ENCODE results near the gene PDLIM5. TPM values are rescaled to one million over a fixed set of nuclear protein-coding genes. Genes with fewer than 3 reads are reported as not detected.

PDLIM5 gene
- total RNA-seq, 1 donor from 2014 or later, result 66.1 TPM

DNA sequence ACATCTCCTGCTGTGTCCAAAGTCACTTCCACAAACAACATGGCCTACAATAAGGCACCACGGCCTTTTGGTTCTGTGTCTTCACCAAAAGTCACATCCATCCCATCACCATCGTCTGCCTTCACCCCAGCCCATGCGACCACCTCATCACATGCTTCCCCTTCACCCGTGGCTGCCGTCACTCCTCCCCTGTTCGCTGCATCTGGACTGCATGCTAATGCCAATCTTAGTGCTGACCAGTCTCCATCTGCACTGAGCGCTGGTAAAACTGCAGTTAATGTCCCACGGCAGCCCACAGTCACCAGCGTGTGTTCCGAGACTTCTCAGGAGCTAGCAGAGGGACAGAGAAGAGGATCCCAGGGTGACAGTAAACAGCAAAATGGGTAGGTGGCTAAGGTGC is 123.9 kb downstream of the PDLIM5 start:
- no peak for DNase-seq (ENCODE audit: low spot score, unreplicated experiment)
- no peaks in the 10 kb centered on the region for H3K36me3 Mint-ChIP-seq (ENCODE audit: insufficient read depth)
- peaks cover 18% of the 10 kb centered on the region for H3K4me1 Mint-ChIP-seq (ENCODE audit: low read depth)
- H3K27ac Mint-ChIP-seq, result no peak overlapping the region
- H3K9me3 Mint-ChIP-seq (ENCODE audit: low read depth), result no peaks in the 10 kb centered on the region
- no peak overlapping the region for H3K4me3 Mint-ChIP-seq (ENCODE audit: low read depth)
- TF ChIP-seq, protein P1, sequence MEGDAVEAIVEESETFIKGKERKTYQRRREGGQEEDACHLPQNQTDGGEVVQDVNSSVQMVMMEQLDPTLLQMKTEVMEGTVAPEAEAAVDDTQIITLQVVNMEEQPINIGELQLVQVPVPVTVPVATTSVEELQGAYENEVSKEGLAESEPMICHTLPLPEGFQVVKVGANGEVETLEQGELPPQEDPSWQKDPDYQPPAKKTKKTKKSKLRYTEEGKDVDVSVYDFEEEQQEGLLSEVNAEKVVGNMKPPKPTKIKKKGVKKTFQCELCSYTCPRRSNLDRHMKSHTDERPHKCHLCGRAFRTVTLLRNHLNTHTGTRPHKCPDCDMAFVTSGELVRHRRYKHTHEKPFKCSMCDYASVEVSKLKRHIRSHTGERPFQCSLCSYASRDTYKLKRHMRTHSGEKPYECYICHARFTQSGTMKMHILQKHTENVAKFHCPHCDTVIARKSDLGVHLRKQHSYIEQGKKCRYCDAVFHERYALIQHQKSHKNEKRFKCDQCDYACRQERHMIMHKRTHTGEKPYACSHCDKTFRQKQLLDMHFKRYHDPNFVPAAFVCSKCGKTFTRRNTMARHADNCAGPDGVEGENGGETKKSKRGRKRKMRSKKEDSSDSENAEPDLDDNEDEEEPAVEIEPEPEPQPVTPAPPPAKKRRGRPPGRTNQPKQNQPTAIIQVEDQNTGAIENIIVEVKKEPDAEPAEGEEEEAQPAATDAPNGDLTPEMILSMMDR (IDR thresholded peaks at IDR 0.05; ENCODE audit: unreplicated experiment), result no peak
- no peaks in the 10 kb centered on the region for H3K27me3 Mint-ChIP-seq

DNA sequence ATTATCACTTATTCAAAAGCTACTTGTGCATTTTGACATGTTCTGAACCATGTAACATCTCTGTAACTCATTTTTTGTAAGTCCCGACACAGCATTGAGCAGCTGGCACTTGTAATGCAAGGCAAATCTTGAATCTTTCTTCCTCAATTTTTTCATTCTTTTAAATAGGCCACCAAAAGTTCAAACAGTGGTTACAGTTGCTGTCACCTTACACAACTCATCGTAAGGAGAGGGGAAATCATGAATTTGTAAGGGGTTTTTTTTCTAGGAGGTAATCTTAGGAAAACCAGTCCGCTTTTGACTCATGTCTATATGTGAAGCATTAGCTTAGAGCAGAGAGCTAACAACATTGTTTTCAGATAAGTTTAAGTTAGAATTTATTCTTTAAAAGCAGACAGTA is 124.5 kb downstream of the PDLIM5 start:
- Mint-ChIP-seq H3K9me3 (ENCODE audit: low read depth) (no peaks in the 10 kb centered on the region), H3K27me3 (no peaks in the 10 kb centered on the region), H3K4me3 (ENCODE audit: low read depth) (no peak overlapping the region), H3K27ac (no peak overlapping the region), H3K36me3 (ENCODE audit: insufficient read depth) (no peaks in the 10 kb centered on the region), H3K4me1 (ENCODE audit: low read depth) (peaks cover 14% of the 10 kb centered on the region)
- TF ChIP-seq, protein P1 (IDR thresholded peaks at IDR 0.05; ENCODE audit: unreplicated experiment), result no peak
- no peak for DNase-seq (ENCODE audit: low spot score, unreplicated experiment)

DNA sequence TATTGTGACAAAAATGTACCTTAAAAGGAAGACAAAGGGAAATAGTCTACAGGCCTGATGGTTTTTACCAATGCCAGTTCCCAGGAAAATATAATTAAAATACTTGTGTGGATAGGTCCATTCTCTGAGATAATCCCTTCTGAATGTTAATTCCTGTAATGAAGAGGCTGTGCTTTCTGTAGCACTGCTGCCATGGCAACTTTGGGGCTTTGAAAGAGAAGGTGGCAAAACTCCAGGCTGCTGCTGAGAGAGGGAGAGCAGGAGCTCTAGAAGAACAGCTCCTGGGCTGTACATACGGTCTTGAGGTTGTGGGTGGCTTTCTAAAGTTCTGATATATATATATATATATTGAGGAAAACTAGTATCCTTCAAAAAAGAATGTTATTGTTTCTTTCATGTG is 125.4 kb downstream of the PDLIM5 start:
- DNase-seq (ENCODE audit: low spot score, unreplicated experiment), result no peak
- peaks cover 10% of the 10 kb centered on the region for H3K4me1 Mint-ChIP-seq (ENCODE audit: low read depth)
- H3K36me3 Mint-ChIP-seq (ENCODE audit: insufficient read depth), result no peaks in the 10 kb centered on the region
- H3K27ac Mint-ChIP-seq, result peak overlapping the region; percentile 27
- TF ChIP-seq, protein P1 (IDR thresholded peaks at IDR 0.05; ENCODE audit: unreplicated experiment), result no peak
- no peaks in the 10 kb centered on the region for H3K9me3 Mint-ChIP-seq (ENCODE audit: low read depth)
- no peaks in the 10 kb centered on the region for H3K27me3 Mint-ChIP-seq
- no peak overlapping the region for H3K4me3 Mint-ChIP-seq (ENCODE audit: low read depth)

DNA sequence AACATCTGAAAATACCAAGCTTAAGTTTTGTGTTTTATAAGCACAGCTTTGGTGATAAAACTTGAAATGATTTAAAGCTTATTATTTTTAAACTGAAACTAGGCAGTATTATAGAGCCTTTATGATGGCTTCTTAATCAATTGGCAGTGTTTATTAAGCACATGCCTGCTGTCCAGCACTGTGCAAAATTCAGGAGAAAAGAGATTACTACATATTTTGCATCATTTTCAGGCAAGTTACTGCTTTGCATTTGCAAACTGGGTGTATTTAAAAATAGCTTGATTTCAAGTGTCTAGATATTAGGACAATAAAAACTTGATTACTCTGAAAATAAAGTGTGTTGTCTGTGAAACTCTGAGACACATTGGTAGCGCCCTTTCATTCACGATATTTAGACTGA is 126.5 kb downstream of the PDLIM5 start:
- Mint-ChIP-seq H3K36me3 (ENCODE audit: insufficient read depth) (no peaks in the 10 kb centered on the region), H3K4me1 (ENCODE audit: low read depth) (peaks cover 6% of the 10 kb centered on the region), H3K9me3 (ENCODE audit: low read depth) (no peaks in the 10 kb centered on the region), H3K27me3 (no peaks in the 10 kb centered on the region), H3K4me3 (ENCODE audit: low read depth) (no peak overlapping the region), H3K27ac (no peak overlapping the region)
- TF ChIP-seq, protein P1 (IDR thresholded peaks at IDR 0.05; ENCODE audit: unreplicated experiment), result no peak
- DNase-seq (ENCODE audit: low spot score, unreplicated experiment), result no peak

DNA sequence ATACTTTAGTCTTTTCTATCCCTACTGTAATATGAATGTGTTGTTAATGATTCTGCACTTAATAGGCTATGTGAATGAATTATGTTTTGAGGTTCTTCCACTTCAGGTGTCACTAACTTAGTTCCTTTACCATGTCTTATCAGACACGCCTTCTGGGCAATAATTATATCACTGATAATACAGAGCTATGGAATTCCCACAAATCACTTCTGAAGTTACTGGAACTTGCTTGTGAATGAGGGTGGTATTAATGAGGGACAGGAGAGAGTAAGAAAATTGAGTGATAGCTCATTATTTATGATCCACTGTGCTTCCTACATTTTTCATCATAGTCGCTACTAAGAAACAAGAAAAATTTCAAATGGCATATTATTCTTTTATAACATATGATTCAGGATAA is 130.0 kb downstream of the PDLIM5 start:
- H3K9me3 Mint-ChIP-seq (ENCODE audit: low read depth), result no peaks in the 10 kb centered on the region
- peaks cover 8% of the 10 kb centered on the region for H3K36me3 Mint-ChIP-seq (ENCODE audit: insufficient read depth)
- H3K27ac Mint-ChIP-seq, result no peak overlapping the region
- TF ChIP-seq, protein P1 (IDR thresholded peaks at IDR 0.05; ENCODE audit: unreplicated experiment), result no peak
- DNase-seq (ENCODE audit: low spot score, unreplicated experiment), result no peak
- H3K4me1 Mint-ChIP-seq (ENCODE audit: low read depth), result peaks cover 4% of the 10 kb centered on the region
- no peaks in the 10 kb centered on the region for H3K27me3 Mint-ChIP-seq
- no peak overlapping the region for H3K4me3 Mint-ChIP-seq (ENCODE audit: low read depth)

All from progenitor cell of endocrine pancreas (in vitro differentiated cells).